A673 (cell line): ENCODE results near the gene VGLL3.

Experiments used
- CTCF ChIP-seq: fragments of 300-800, 200-600 bp; sonication (generic); conservative IDR thresholded peaks from 2 replicates; pipeline ENCODE4 v1.5.1; 2017; ENCODE audit warnings: low read depth, mild to moderate bottlenecking, antibody characterized with exemption, low read length, moderate library complexity, mixed read lengths
- EZH2 ChIP-seq: fragments of 200-600 bp; sonication (generic); IDR thresholded peaks from 2 replicates; pipeline ENCODE4 v1.6.1; 2017; ENCODE audit warnings: borderline replicate concordance, low read depth, mild to moderate bottlenecking, mixed read lengths, antibody characterized with exemption, low read length; ENCODE audit not compliant: poor library complexity, severe bottlenecking

GRCh38 chr3:86954747-86955146 lies 36.2 kb downstream of the VGLL3 start:
- TF ChIP-seq CTCF: no peak
- no peak for TF ChIP-seq EZH2
